Testis (tissue), 3 donors: Measurements from ENCODE around the gene ARAP1. TPM values are rescaled to one million over a fixed set of nuclear protein-coding genes. Genes with fewer than 3 reads are reported as not detected.

Source experiments
- DNase-seq: peaks from one replicate; pipeline ENCODE4 v3.0.0-alpha.2; 2019
- H3K27ac ChIP-seq, 2 donors: fragments of 200-600 bp; sonication (generic); one replicate each; pipeline ENCODE4 v1.5.1; 2019
- H3K27me3 ChIP-seq: fragments of 200-600 bp; sonication (generic); one replicate; pipeline ENCODE4 v1.5.1; 2019
- H3K36me3 ChIP-seq: fragments of 200-600 bp; sonication (generic); one replicate; pipeline ENCODE4 v1.5.1; 2017; ENCODE audit warnings: low read depth; ENCODE audit errors: missing control alignments
- H3K4me1 ChIP-seq: fragments of 200-600 bp; sonication (generic); one replicate; pipeline ENCODE4 v1.5.1; 2019
- H3K4me3 ChIP-seq, 2 donors: fragments of 200-600 bp; sonication (generic); one replicate each; pipeline ENCODE4 v1.5.1; 2017 to 2019
- H3K9me3 ChIP-seq: fragments of 200-600 bp; sonication (generic); one replicate; pipeline ENCODE4 v1.5.1; 2017
- CTCF ChIP-seq, 3 experiments: fragments of 450-650 bp in 2 of 3; fragments of 200-600 bp in 1 of 3; sonication (generic) in 1 of 3; IDR thresholded peaks; one replicate each; pipeline ENCODE4 v1.5.1; 2016 to 2019; ENCODE audit warnings: antibody characterized with exemption in 3 of 3, mild to moderate bottlenecking in 2 of 3, moderate library complexity in 1 of 3
- POLR2A ChIP-seq: fragments of 450-650 bp; IDR thresholded peaks from one replicate; pipeline ENCODE4 v1.6.1; 2017; ENCODE audit warnings: antibody characterized with exemption, mild to moderate bottlenecking, moderate library complexity
- WGBS, 2 donors: methylation state at CpG; one replicate each; pipeline ENCODE4 v1.1.5; 2018; 5-methylcytosine and 5-hydroxymethylcytosine counted together
- intact Hi-C: fragments of 100-400 bp; cut with DNase I; formaldehyde crosslinking; loops from one replicate; pipeline ENCODE4 v1.15.1; 2023; ENCODE audit warnings: low total_unique reads
- polyA plus RNA-seq: library from polyadenylated mRNA; stranded (reverse); fragments of 350-450 nt; fragmentation: Illumina TruSeq; extraction: RNeasy Lipid Tissue Mini Kit (QIAGEN cat#74804); gene quantifications from one replicate; pipeline ENCODE4 v1.2.3, GENCODE V29; 2014; ENCODE audit warnings: low read depth, low replicate concordance; ENCODE audit not compliant: insufficient read depth
- total RNA-seq, 2 donors: library from RNA; depleted of rRNA; stranded (reverse); fragments of >200 nt; gene quantifications; one replicate each; pipeline ENCODE4 v1.2.3, GENCODE V29; 2016

Gene ARAP1
- total and polyA plus RNA-seq, 3 donors from 2014 or later = 46.9 to 88.3 (median 65.2) TPM

GRCh38 chr11:72704028-72704782, 48.0 kb downstream of the ARAP1 start:
- Histone ChIP-seq H3K4me1 (peaks cover 18% of the 10 kb centered on the region), H3K27ac (no peak overlapping the region), H3K36me3 (no peaks in the 10 kb centered on the region), H3K27me3 (no peaks in the 10 kb centered on the region), H3K9me3 (no peaks in the 10 kb centered on the region), H3K4me3 (no peak overlapping the region)
- WGBS, 2 donors = 38 to 67% methylated on average over 4 to 12 of the region's 13 CpGs
- intact Hi-C loops = no loop called here
- TF ChIP-seq CTCF (IDR thresholded peaks at IDR 0.05) = no peak
- TF ChIP-seq POLR2A = no peak
- DNase-seq = no peak

GRCh38 chr11:72703267-72704008, 48.8 kb downstream of the ARAP1 start:
- H3K27ac ChIP-seq = no peak overlapping the region
- peaks cover 18% of the 10 kb centered on the region for H3K4me1 ChIP-seq
- TF ChIP-seq CTCF (IDR thresholded peaks at IDR 0.05) = no peak
- TF ChIP-seq POLR2A = no peak
- H3K4me3 ChIP-seq = no peak overlapping the region
- no peaks in the 10 kb centered on the region for H3K27me3 ChIP-seq
- intact Hi-C loops = no loop called here
- no peaks in the 10 kb centered on the region for H3K36me3 ChIP-seq
- 38 to 44% methylated on average over 5 to 11 of the region's 11 CpGs for WGBS, 2 donors
- H3K9me3 ChIP-seq = no peaks in the 10 kb centered on the region
- peak; percentile 79 for DNase-seq

DNA sequence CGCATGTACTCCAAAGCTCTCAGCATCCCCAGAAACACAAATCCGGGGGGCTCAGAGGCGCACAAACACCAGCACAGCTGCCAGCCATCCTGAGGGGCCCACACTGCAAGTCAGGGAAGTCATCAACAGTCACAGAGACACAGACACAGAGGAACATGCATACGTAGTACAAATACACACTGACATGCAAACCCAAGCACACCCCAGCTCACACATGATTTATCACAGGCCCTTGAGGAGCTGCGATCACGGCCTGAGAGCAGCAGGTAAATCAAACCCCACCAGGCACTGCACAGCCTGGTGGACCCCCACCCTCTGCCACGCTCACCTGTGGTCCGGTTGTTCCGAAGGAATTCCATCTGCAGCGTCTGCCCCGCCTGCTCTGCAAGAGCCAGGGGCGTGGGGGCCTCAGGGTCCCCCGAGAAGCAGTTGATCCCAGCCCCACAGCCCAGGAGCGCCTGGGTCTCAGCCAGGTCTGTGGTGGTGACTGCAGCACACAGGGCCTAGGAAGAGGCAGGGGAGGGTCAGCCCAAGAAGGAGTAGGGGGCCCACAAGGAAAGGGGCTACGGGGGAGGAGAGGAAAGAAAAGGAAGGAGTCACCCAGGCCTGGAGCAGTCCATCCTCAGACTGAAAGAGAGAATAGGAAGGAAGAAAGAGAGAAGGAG, 49.5 kb downstream of the ARAP1 start:
- Histone ChIP-seq H3K9me3 (no peaks in the 10 kb centered on the region), H3K4me1 (peaks cover 18% of the 10 kb centered on the region), H3K27me3 (no peaks in the 10 kb centered on the region), H3K36me3 (no peaks in the 10 kb centered on the region), H3K27ac (no peak overlapping the region), H3K4me3 (no peak overlapping the region)
- DNase-seq = no peak
- WGBS, 2 donors = 70 to 73% methylated on average over 14 to 15 of the region's 15 CpGs
- no peak for TF ChIP-seq CTCF (IDR thresholded peaks at IDR 0.05)
- TF ChIP-seq POLR2A = no peak
- intact Hi-C loops = no loop called here

GRCh38 chr11:72702096-72702495, 50.1 kb downstream of the ARAP1 start:
- Histone ChIP-seq H3K4me3 (no peak overlapping the region), H3K27ac (no peak overlapping the region), H3K9me3 (no peaks in the 10 kb centered on the region), H3K4me1 (peaks cover 18% of the 10 kb centered on the region), H3K36me3 (no peaks in the 10 kb centered on the region), H3K27me3 (no peaks in the 10 kb centered on the region)
- WGBS, 2 donors = 52 to 67% methylated on average over 1 to 7 of the region's 7 CpGs
- TF ChIP-seq CTCF (IDR thresholded peaks at IDR 0.05) = no peak
- TF ChIP-seq POLR2A = no peak
- DNase-seq = no peak
- intact Hi-C loops = no loop called here
